ENCODE results near the gene PXMP4. TPM values are rescaled to one million over a fixed set of nuclear protein-coding genes. Genes with fewer than 3 reads are reported as not detected.
A peak's percentile ranks its signal among the peaks of the same experiment; 100 is the strongest.
"Not testable (repeated sequence)": the region's sequence is repeated elsewhere in the genome, so short reads cannot be mapped to it uniquely, and the experiment has no call there.

The PXMP4 gene
- total RNA-seq, 1 donor from 2014 or later = 6.0 TPM

- H3K4me3 Mint-ChIP-seq (ENCODE audit: unreplicated experiment) = no peak overlapping the region
- DNase-seq (ENCODE audit: low spot score) = no peak
- H3K4me1 Mint-ChIP-seq (ENCODE audit: unreplicated experiment) = no peaks in the 10 kb centered on the region
- no peaks in the 10 kb centered on the region for H3K9me3 Mint-ChIP-seq (ENCODE audit: unreplicated experiment)
- peaks cover 4% of the 10 kb centered on the region for H3K27me3 Mint-ChIP-seq (ENCODE audit: unreplicated experiment)
- H3K36me3 Mint-ChIP-seq (ENCODE audit: low read depth, unreplicated experiment) = peaks cover 8% of the 10 kb centered on the region
- no peak overlapping the region for H3K27ac Mint-ChIP-seq (ENCODE audit: unreplicated experiment)
- TF ChIP-seq, protein P1, sequence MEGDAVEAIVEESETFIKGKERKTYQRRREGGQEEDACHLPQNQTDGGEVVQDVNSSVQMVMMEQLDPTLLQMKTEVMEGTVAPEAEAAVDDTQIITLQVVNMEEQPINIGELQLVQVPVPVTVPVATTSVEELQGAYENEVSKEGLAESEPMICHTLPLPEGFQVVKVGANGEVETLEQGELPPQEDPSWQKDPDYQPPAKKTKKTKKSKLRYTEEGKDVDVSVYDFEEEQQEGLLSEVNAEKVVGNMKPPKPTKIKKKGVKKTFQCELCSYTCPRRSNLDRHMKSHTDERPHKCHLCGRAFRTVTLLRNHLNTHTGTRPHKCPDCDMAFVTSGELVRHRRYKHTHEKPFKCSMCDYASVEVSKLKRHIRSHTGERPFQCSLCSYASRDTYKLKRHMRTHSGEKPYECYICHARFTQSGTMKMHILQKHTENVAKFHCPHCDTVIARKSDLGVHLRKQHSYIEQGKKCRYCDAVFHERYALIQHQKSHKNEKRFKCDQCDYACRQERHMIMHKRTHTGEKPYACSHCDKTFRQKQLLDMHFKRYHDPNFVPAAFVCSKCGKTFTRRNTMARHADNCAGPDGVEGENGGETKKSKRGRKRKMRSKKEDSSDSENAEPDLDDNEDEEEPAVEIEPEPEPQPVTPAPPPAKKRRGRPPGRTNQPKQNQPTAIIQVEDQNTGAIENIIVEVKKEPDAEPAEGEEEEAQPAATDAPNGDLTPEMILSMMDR (IDR thresholded peaks at IDR 0.05; ENCODE audit: unreplicated experiment) = no peak
These were observed 15.7 kb downstream of the PXMP4 start for GRCh38 chr20:33704197-33704924.

- TF ChIP-seq, protein P1 (IDR thresholded peaks at IDR 0.05; ENCODE audit: unreplicated experiment) = no peak
- Mint-ChIP-seq H3K4me3 (ENCODE audit: unreplicated experiment) (peak overlapping the region; percentile 18), H3K36me3 (ENCODE audit: low read depth, unreplicated experiment) (peaks cover 8% of the 10 kb centered on the region), H3K27me3 (ENCODE audit: unreplicated experiment) (peaks cover 4% of the 10 kb centered on the region), H3K4me1 (ENCODE audit: unreplicated experiment) (no peaks in the 10 kb centered on the region), H3K9me3 (ENCODE audit: unreplicated experiment) (no peaks in the 10 kb centered on the region), H3K27ac (ENCODE audit: unreplicated experiment) (no peak overlapping the region)
- DNase-seq (ENCODE audit: low spot score) = no peak
These were observed 16.5 kb downstream of the PXMP4 start for GRCh38 chr20:33703498-33704137.

- H3K36me3 Mint-ChIP-seq (ENCODE audit: low read depth, unreplicated experiment) = peaks cover 8% of the 10 kb centered on the region
- TF ChIP-seq, protein P1 (IDR thresholded peaks at IDR 0.05; ENCODE audit: unreplicated experiment) = no peak
- no peak overlapping the region for H3K27ac Mint-ChIP-seq (ENCODE audit: unreplicated experiment)
- no peaks in the 10 kb centered on the region for H3K9me3 Mint-ChIP-seq (ENCODE audit: unreplicated experiment)
- no peaks in the 10 kb centered on the region for H3K4me1 Mint-ChIP-seq (ENCODE audit: unreplicated experiment)
- peaks cover 4% of the 10 kb centered on the region for H3K27me3 Mint-ChIP-seq (ENCODE audit: unreplicated experiment)
- DNase-seq (ENCODE audit: low spot score) = no peak
- no peak overlapping the region for H3K4me3 Mint-ChIP-seq (ENCODE audit: unreplicated experiment)
These were observed 17.2 kb downstream of the PXMP4 start for GRCh38 chr20:33702861-33703260.

DNA sequence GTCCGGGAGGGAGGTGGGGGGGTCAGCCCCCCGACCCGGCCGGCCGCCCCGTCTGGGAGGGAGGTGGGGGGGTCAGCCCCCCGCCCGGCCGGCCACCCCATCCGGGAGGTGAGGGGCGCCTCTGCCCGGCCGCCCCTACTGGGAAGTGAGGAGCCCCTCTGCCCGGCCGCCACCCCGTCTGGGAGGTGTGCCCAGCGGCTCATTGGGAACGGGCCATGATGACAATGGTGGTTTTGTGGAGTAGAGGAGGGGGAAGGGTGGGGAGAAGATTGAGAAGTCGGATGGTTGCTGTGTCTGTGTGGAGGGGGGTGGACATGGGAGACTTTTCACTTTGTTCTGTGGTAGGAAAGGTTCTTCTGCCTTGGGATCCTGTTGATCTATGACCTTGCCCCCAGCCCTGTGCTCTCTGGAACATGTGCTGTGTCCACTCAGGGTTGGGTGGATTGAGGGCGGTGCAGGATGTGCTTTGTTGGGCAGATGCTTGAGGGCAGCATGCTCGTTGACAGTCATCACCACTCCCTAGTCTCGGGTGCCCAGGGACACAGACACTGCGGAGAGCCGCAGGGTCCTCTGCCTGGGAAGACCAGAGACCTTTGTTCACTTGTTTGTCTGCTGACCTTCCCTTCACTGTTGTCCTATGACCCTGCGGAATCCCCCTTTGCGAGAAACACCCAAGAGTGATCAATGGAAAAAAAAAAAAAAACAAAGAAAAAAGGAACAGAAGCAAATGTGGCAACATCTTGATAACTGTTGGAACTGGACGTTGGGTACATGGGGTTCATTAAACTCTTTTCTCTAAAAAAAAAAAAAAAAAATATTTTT lies 18.3 kb downstream of the PXMP4 start:
- no peaks in the 10 kb centered on the region for H3K9me3 Mint-ChIP-seq (ENCODE audit: unreplicated experiment)
- TF ChIP-seq, protein P1 (IDR thresholded peaks at IDR 0.05; ENCODE audit: unreplicated experiment) = no peak
- no peak overlapping the region for H3K27ac Mint-ChIP-seq (ENCODE audit: unreplicated experiment)
- H3K4me1 Mint-ChIP-seq (ENCODE audit: unreplicated experiment) = no peaks in the 10 kb centered on the region
- no peak for DNase-seq (ENCODE audit: low spot score)
- no peak overlapping the region for H3K4me3 Mint-ChIP-seq (ENCODE audit: unreplicated experiment)
- H3K27me3 Mint-ChIP-seq (ENCODE audit: unreplicated experiment) = peaks cover 4% of the 10 kb centered on the region
- peaks cover 15% of the 10 kb centered on the region for H3K36me3 Mint-ChIP-seq (ENCODE audit: low read depth, unreplicated experiment)

GRCh38 chr20:33700696-33701441 lies 19.2 kb downstream of the PXMP4 start:
- not testable (repeated sequence) for H3K27ac Mint-ChIP-seq (ENCODE audit: unreplicated experiment); H3K4me1 Mint-ChIP-seq (ENCODE audit: unreplicated experiment); H3K9me3 Mint-ChIP-seq (ENCODE audit: unreplicated experiment); H3K27me3 Mint-ChIP-seq (ENCODE audit: unreplicated experiment); H3K4me3 Mint-ChIP-seq (ENCODE audit: unreplicated experiment); DNase-seq (ENCODE audit: low spot score)
- peaks cover 16% of the 10 kb centered on the region for H3K36me3 Mint-ChIP-seq (ENCODE audit: low read depth, unreplicated experiment)

- H3K27ac Mint-ChIP-seq (ENCODE audit: unreplicated experiment); DNase-seq (ENCODE audit: low spot score); H3K4me1 Mint-ChIP-seq (ENCODE audit: unreplicated experiment); H3K4me3 Mint-ChIP-seq (ENCODE audit: unreplicated experiment); H3K27me3 Mint-ChIP-seq (ENCODE audit: unreplicated experiment); H3K9me3 Mint-ChIP-seq (ENCODE audit: unreplicated experiment): not testable (repeated sequence)
- peaks cover 16% of the 10 kb centered on the region for H3K36me3 Mint-ChIP-seq (ENCODE audit: low read depth, unreplicated experiment)
These were observed 21.1 kb downstream of the PXMP4 start for GRCh38 chr20:33698966-33699365.
